ENCODE results near the gene NME3. TPM values are rescaled to one million over a fixed set of nuclear protein-coding genes. Genes with fewer than 3 reads are reported as not detected.

NME3 gene
- total and polyA plus RNA-seq, 4 donors, result 10.4 to 38.0 (median 19.4) TPM

DNA sequence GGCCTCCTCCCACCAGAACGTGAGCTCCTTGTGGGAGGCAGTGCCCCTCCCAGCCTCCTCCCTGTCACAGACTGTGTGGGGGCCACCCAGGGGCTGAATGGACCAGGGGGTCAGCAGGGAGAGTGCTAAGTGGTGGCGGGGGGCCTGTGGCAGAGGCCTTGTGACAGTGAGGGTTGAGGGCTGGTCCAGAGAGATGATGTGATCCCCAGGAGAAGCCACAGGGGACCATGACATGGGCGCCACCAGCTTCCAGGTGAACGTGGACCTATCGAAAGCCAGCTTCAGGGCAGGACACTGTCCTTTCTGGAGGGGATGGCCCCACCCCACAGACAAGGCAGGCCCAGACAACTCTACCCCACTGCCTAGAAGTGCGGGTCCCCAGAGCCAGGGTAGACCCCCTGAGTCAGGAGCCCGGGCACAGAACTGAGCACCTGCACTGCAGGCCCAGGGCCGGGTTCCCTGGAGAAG lies 7.9 kb upstream of the NME3 start (continued):
- no peak for TF ChIP-seq MAX (IDR thresholded peaks at IDR 0.05)
- TF ChIP-seq FOXA1 (IDR thresholded peaks at IDR 0.05), result no peak
- TF ChIP-seq TAF1 (conservative IDR thresholded peaks at IDR 0.05), result no peak
- TF ChIP-seq RAD21 (IDR thresholded peaks at IDR 0.05), result no peak
- TF ChIP-seq ZBTB33 (IDR thresholded peaks at IDR 0.05), result no peak
- no peak for TF ChIP-seq NR2F2 (IDR thresholded peaks at IDR 0.05)
- TF ChIP-seq EGR1 (IDR thresholded peaks at IDR 0.05; ENCODE audit: low read depth in 2 of 2), result no peak
- TF ChIP-seq YY1 (IDR thresholded peaks at IDR 0.05), result no peak

DNA sequence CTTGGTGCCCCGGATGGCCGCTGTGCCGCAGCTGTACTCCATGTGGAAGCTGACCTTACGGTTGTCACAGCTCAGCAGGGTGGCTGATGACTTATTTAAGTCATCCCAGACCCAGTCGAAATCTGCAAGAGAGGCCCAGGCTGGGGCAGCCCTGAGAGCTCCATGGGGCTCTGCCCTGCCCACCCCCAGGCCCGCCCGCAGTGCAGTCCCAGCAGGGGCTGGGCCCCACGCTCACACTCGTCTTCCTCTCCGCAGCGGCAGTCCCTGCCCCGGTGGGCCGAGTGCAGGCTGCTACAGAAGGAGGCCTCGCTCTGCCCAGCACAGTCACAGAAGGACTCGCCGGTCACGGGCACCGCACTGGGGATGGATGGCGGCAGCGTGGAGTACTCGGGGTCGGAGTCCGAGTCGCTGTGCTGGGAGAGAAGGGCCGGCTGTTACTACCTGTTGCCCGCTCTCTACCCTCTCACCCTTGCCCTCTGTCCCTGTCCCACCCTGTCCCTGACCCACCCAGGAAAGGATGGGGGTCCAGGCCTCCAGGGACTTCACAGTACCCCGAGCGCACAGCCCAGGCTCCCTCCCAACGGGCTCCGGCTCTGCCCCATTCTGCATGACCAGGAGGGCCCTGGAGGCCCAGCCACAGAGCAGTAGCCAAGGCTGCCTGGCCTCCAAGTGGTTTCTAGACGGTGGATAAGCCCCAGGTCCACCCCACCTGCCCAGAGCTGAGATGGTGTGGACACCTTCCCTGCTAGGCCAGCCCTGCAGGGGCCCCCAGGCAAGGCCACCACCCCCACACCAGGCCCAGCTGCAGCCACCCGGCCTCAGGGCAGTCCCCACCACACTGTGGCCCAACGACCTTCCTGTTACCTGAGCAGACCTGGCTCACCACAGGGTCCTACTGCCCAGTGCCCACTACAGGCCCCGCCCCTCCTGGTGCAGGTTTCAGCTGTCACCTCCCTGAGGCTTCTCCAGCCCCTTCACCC lies 7.1 kb upstream of the NME3 start:
- H3K36me3 ChIP-seq (ENCODE audit: control insufficient read depth in 4 of 4, insufficient read depth in 3 of 4, low read depth in 1 of 4, low read length in 3 of 4), result peaks cover 0 to 18% (median 10%) of the 10 kb centered on the region in 4 donors
- no peak for DNase-seq (ENCODE audit: low spot score)
- H3K27me3 ChIP-seq (ENCODE audit: control insufficient read depth in 4 of 4, insufficient read depth in 4 of 4, low read length in 3 of 4), result no peaks in the 10 kb centered on the region
- H3K9me3 ChIP-seq (ENCODE audit: control insufficient read depth in 4 of 4, low read length in 3 of 4), result no peaks in the 10 kb centered on the region
- TF ChIP-seq ZBTB33 (IDR thresholded peaks at IDR 0.05) (no peak), RAD21 (IDR thresholded peaks at IDR 0.05) (no peak), RXRA (IDR thresholded peaks at IDR 0.05) (no peak), GABPA (IDR thresholded peaks at IDR 0.05 in 1 of 2, conservative IDR thresholded peaks at IDR 0.05 in 1 of 2) (no peak), HNF4G (IDR thresholded peaks at IDR 0.05) (no peak), FOXA1 (IDR thresholded peaks at IDR 0.05) (no peak), MAX (IDR thresholded peaks at IDR 0.05) (no peak), JUND (IDR thresholded peaks at IDR 0.05) (no peak), NR2F2 (IDR thresholded peaks at IDR 0.05) (no peak), HNF4A (conservative IDR thresholded peaks at IDR 0.05) (no peak), REST (IDR thresholded peaks at IDR 0.05) (no peak), FOXA2 (IDR thresholded peaks at IDR 0.05) (no peak)
- H3K27ac ChIP-seq (ENCODE audit: low read depth in 1 of 2, low read length in 2 of 2), result peak overlapping the region; percentile 84 to 87
- WGBS, result 81% methylated on average over 34 of the region's 34 CpGs
- H3K9ac ChIP-seq (ENCODE audit: low read depth in 1 of 2, low read length in 2 of 2), result no peak overlapping the region
- H3K4me3 ChIP-seq (ENCODE audit: low read depth in 1 of 3, low read length in 3 of 3), result no peak overlapping the region
- H3K4me1 ChIP-seq (ENCODE audit: control insufficient read depth in 4 of 4, insufficient read depth in 4 of 4, low read length in 3 of 4), result peaks cover 22 to 58% (median 43%) of the 10 kb centered on the region in 4 donors
